Caco-2 (cell line): Measurements from ENCODE around the gene KLB. TPM values are rescaled to one million over a fixed set of nuclear protein-coding genes. Genes with fewer than 3 reads are reported as not detected.
"Not testable (repeated sequence)": the region's sequence is repeated elsewhere in the genome, so short reads cannot be mapped to it uniquely, and the experiment has no call there.

Experiments used
- BruUV-seq: library from RNA; stranded (reverse); fragments of 400-500 nt; replicated peaks from 2 replicates; lab custom pipeline; 2021; lab: Mats Ljungman, UMichigan
- CTCF ChIA-PET: fragments of 300-600 bp; sonication (Branson Sonifier 250); formaldehyde crosslinking; loops from one replicate; lab custom pipeline; 2022; ENCODE audit warnings: antibody characterized with exemption; lab: Charles Lee
- POLR2A ChIA-PET: fragments of 300-600 bp; sonication (Branson Sonifier 250); formaldehyde crosslinking; loops from one replicate; lab custom pipeline; 2022; ENCODE audit warnings: antibody characterized with exemption; lab: Charles Lee
- DNase-seq, 2 experiments: peaks; one replicate each; pipeline versions ENCODE4 v3.0.0 to v3.0.0-alpha.2; 2020 to 2022
- H3K27me3 ChIP-seq: replicated peaks from 2 replicates; pipeline ENCODE4 v1.6.0; 2011; ENCODE audit warnings: low read length; ENCODE audit not compliant: control insufficient read depth, insufficient read depth
- H3K36me3 ChIP-seq: 2 replicates; pipeline ENCODE4 v1.5.1; 2011; ENCODE audit warnings: low read length; ENCODE audit not compliant: control insufficient read depth, insufficient read depth
- H3K4me1 ChIP-seq: fragments of 250-450 bp; sonication (Bioruptor Pico); 2 replicates; pipeline ENCODE4 v1.5.1; 2020; ENCODE audit warnings: mild to moderate bottlenecking
- H3K4me3 ChIP-seq: 2 replicates; pipeline ENCODE4 v1.5.1; 2011; ENCODE audit warnings: low read depth, mild to moderate bottlenecking, control low read depth, low read length
- H3K9me3 ChIP-seq: fragments of 250-450 bp; sonication (Bioruptor Pico); 2 replicates; pipeline ENCODE4 v1.5.1; 2020; ENCODE audit warnings: mild to moderate bottlenecking, moderate library complexity
- H3K27ac Mint-ChIP-seq: one replicate; pipeline ENCODE4 v1.8.0; 2022; ENCODE audit warnings: mixed read lengths; ENCODE audit not compliant: unreplicated experiment
- H3K27me3 Mint-ChIP-seq: one replicate; pipeline ENCODE4 v1.8.0; 2022; ENCODE audit warnings: mixed read lengths; ENCODE audit not compliant: insufficient read depth, unreplicated experiment
- H3K36me3 Mint-ChIP-seq: one replicate; pipeline ENCODE4 v1.8.0; 2022; ENCODE audit warnings: mild to moderate bottlenecking, mixed read lengths; ENCODE audit not compliant: insufficient read depth, unreplicated experiment
- H3K4me1 Mint-ChIP-seq: one replicate; pipeline ENCODE4 v1.8.0; 2022; ENCODE audit warnings: low read depth, mixed read lengths; ENCODE audit not compliant: unreplicated experiment
- H3K4me3 Mint-ChIP-seq: one replicate; pipeline ENCODE4 v1.8.0; 2022; ENCODE audit warnings: mild to moderate bottlenecking, moderate library complexity, mixed read lengths; ENCODE audit not compliant: unreplicated experiment
- H3K9me3 Mint-ChIP-seq: one replicate; pipeline ENCODE4 v1.8.0; 2022; ENCODE audit warnings: mixed read lengths; ENCODE audit not compliant: unreplicated experiment
- CTCF ChIP-seq, 2 experiments: fragments of 200-600 bp in 1 of 2; IDR thresholded peaks; 1 replicate in 1 of 2; 2 replicates in 1 of 2; pipeline versions ENCODE4 v1.5.1 to v1.8.0; 2011 to 2022; ENCODE audit warnings: antibody characterized with exemption in 1 of 2, control low read depth in 1 of 2, inconsistent platforms in 1 of 2, low read depth in 1 of 2, low read length in 1 of 2, mild to moderate bottlenecking in 1 of 2, moderate library complexity in 1 of 2; ENCODE audit not compliant: insufficient read depth in 1 of 2, severe bottlenecking in 1 of 2, unreplicated experiment in 1 of 2
- intact Hi-C: fragments of 100-400 bp; cut with micrococcal nuclease; formaldehyde crosslinking; loops from one replicate; pipeline ENCODE4 v1.10.0; 2022; ENCODE audit not compliant: unreplicated experiment
- total RNA-seq: library from RNA; stranded (reverse); gene quantifications from 2 replicates; pipeline ENCODE4 v1.2.3, GENCODE V29; 2022

The KLB gene
- total RNA-seq, 1 experiment from 2014 or later = 2.2 TPM

- POLR2A ChIA-PET = no interaction called here
These were observed 47.0 kb downstream of the KLB start for GRCh38 chr4:39453738-39454137.

GRCh38 chr4:39455486-39455885, 48.8 kb downstream of the KLB start:
- Mint-ChIP-seq H3K27ac (no peak overlapping the region), H3K36me3 (peaks cover 95% of the 10 kb centered on the region), H3K4me1 (peaks cover 21% of the 10 kb centered on the region), H3K27me3 (no peaks in the 10 kb centered on the region), H3K4me3 (peak overlapping the region; percentile 42), H3K9me3 (no peaks in the 10 kb centered on the region)
- DNase-seq = no peak
- BruUV-seq = no TSS peak
- intact Hi-C loops = loop anchor here (10.0 kb wide), 1 partner anchor 551 kb away; no protein-coding TSS in a partner anchor
- Histone ChIP-seq H3K27me3 (no peaks in the 10 kb centered on the region), H3K4me1 (peaks cover 26% of the 10 kb centered on the region), H3K9me3 (no peaks in the 10 kb centered on the region), H3K36me3 (peaks cover 14% of the 10 kb centered on the region), H3K4me3 (no peak overlapping the region)
- no peak for TF ChIP-seq CTCF (IDR thresholded peaks at IDR 0.05; ENCODE audit: insufficient read depth in 1 of 2, low read depth in 1 of 2, low read length in 1 of 2, severe bottlenecking in 1 of 2, unreplicated experiment in 1 of 2)
- CTCF ChIA-PET = interaction anchor here (0.6 kb wide), 1 partner anchor 275 kb away, joined by 3 read pairs; no protein-coding TSS in a partner anchor
- POLR2A ChIA-PET = no interaction called here

More at GRCh38 chr4:39453738-39454137, 47.0 kb downstream of the KLB start:
- Mint-ChIP-seq H3K36me3 (peaks cover 94% of the 10 kb centered on the region), H3K4me3 (no peak overlapping the region), H3K27ac (no peak overlapping the region), H3K27me3 (no peaks in the 10 kb centered on the region), H3K4me1 (peaks cover 22% of the 10 kb centered on the region), H3K9me3 (no peaks in the 10 kb centered on the region)
- CTCF ChIA-PET = no interaction called here
- intact Hi-C loops = loop anchor here (5.0 to 10.0 kb wide), 2 partner anchors 86 to 549 kb away; partner anchors contain the start of gene RFC1
- no peak for TF ChIP-seq CTCF (IDR thresholded peaks at IDR 0.05; ENCODE audit: insufficient read depth in 1 of 2, low read depth in 1 of 2, low read length in 1 of 2, severe bottlenecking in 1 of 2, unreplicated experiment in 1 of 2)
- no peaks in the 10 kb centered on the region for H3K27me3 ChIP-seq
- H3K4me1 ChIP-seq = peaks cover 26% of the 10 kb centered on the region
- no peak for DNase-seq
- peaks cover 14% of the 10 kb centered on the region for H3K36me3 ChIP-seq
- no TSS peak for BruUV-seq
- H3K9me3 ChIP-seq = no peaks in the 10 kb centered on the region
- no peak overlapping the region for H3K4me3 ChIP-seq

GRCh38 chr4:39456946-39457763, 50.4 kb downstream of the KLB start:
- H3K27me3 ChIP-seq = no peaks in the 10 kb centered on the region
- peak overlapping the region; percentile 88 for H3K4me3 Mint-ChIP-seq
- peak overlapping the region; percentile 76 for H3K4me3 ChIP-seq
- H3K27ac Mint-ChIP-seq = no peak overlapping the region
- no TSS peak for BruUV-seq
- H3K4me1 ChIP-seq = peaks cover 17% of the 10 kb centered on the region
- H3K27me3 Mint-ChIP-seq = no peaks in the 10 kb centered on the region
- TF ChIP-seq CTCF (IDR thresholded peaks at IDR 0.05; ENCODE audit: insufficient read depth in 1 of 2, low read depth in 1 of 2, low read length in 1 of 2, severe bottlenecking in 1 of 2, unreplicated experiment in 1 of 2) = no peak
- no peaks in the 10 kb centered on the region for H3K9me3 ChIP-seq
- H3K4me1 Mint-ChIP-seq = peaks cover 11% of the 10 kb centered on the region
- intact Hi-C loops = loop anchor here (10.0 kb wide), 1 partner anchor 552 kb away; no protein-coding TSS in a partner anchor
- H3K36me3 Mint-ChIP-seq = peaks cover 79% of the 10 kb centered on the region
- no peaks in the 10 kb centered on the region for H3K9me3 Mint-ChIP-seq
- DNase-seq = no peak
- ChIA-PET CTCF (no interaction called here), POLR2A (interaction anchor here (0.6 to 2.6 kb wide), 4 partner anchors 9 to 321 kb away, joined by 3 to 13 read pairs (median 9); partner anchors contain the start of genes RFC1 and UBE2K)
- peaks cover 14% of the 10 kb centered on the region for H3K36me3 ChIP-seq

- not testable (repeated sequence) for H3K27me3 ChIP-seq, H3K9me3 Mint-ChIP-seq, DNase-seq, H3K4me1 Mint-ChIP-seq, H3K27me3 Mint-ChIP-seq, BruUV-seq, H3K9me3 ChIP-seq
- Mint-ChIP-seq H3K36me3 (peaks cover 69% of the 10 kb centered on the region), H3K4me3 (peak overlapping the region; percentile 88), H3K27ac (peak overlapping the region; percentile 96)
- peak overlapping the region; percentile 76 for H3K4me3 ChIP-seq
- ChIA-PET POLR2A (interaction anchor here (0.6 to 2.6 kb wide), 4 partner anchors 10 to 108 kb away, joined by 3 to 13 read pairs (median 7); partner anchors contain the start of gene RFC1), CTCF (interaction anchor here (0.6 kb wide), 1 partner anchor 28 kb away, joined by 4 read pairs; no protein-coding TSS in a partner anchor)
- peaks cover 17% of the 10 kb centered on the region for H3K4me1 ChIP-seq
- peaks cover 13% of the 10 kb centered on the region for H3K36me3 ChIP-seq
- intact Hi-C loops = loop anchor here (10.0 kb wide), 1 partner anchor 553 kb away; no protein-coding TSS in a partner anchor
These were observed 51.4 kb downstream of the KLB start for GRCh38 chr4:39458161-39458504.
